Middle frontal gyrus (tissue), 1 donor: ENCODE data around the gene SAE1.
"Not testable (repeated sequence)": the region's sequence is repeated elsewhere in the genome, so short reads cannot be mapped to it uniquely, and the experiment has no call there.

Experiments
- DNase-seq: peaks from one replicate; pipeline ENCODE4 v3.0.0-alpha.2; 2015; ENCODE audit warnings: low spot score; ENCODE audit errors: extremely low spot score

Gene SAE1

GRCh38 chr19:47129579-47129978, 1.1 kb upstream of the SAE1 start:
- no peak for DNase-seq

DNA sequence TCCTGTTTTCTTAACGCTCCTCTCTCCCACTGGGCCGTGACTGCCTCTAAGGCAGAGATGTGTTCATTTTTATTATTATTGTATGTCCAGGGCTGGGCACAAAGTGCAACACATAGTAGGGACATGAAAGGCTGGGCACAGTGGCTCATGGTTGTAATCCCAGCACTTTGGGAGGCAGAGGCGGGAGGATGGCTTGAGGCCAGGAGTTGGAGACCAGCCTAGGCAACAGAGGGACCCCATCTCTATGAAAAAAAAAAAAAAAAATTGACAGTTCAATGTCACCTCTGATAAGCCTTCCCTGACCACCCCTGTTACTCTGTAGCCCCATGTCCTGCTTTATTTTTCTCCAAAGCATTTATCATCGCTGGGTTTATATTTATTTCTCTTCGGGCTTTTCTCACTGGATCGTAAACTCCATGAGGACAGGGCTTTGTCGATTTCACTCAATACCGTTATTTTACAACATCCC, 481 bp upstream of the SAE1 start:
- no peak for DNase-seq

DNA sequence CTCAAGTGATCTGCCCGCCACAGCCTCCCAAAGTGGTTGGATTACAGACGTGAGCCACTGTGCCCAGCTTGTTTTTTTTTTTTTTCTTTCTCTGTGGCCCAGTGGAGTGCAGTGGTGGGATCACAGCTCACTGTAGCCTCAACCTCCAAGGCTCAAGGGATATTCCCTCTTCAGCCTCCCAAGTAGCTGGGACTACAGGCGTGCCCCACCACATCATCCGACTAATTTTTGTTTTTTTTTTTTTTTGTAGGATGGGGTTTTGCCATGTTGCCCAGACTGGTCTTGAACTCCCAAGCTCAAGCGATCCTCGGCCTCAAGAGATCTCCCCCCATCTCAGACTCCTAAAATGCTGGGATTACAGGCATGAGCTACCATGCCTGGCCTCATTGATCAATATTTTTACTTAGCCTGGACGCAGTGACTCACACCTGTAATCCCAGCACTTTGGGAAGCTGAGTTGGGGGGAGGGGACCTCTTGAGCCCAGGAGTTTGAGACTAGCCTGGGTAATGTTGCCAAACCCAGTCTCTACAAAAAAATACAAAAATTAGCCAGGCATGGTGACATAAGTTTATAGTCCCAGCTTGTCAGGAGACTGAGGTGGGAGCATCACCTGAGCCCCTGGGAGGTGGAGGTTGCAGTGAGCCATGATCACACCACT, 1.7 kb downstream of the SAE1 start:
- DNase-seq: no peak

DNA sequence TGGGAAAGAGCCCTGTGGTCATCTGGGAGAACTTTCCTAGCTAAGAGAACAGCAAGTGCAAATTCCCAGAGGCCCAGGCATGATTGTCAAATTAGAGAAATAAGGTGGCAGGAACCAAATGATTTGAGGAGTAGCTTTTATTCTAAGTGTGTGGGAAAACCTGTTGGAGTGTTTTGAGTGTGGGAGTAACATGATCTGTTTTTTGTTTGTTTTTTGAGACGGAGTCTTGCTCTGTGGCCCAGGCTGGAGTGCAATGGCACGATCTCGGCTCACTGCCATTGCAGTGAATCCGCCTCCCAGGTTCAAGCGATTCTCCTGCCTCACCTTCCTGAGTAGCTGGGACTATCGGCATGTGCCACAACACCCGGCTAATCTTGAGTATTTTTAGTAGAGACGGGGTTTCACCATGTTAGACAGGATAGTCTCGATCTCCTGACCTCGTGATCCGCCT, 2.4 kb downstream of the SAE1 start:
- no peak for DNase-seq

DNA sequence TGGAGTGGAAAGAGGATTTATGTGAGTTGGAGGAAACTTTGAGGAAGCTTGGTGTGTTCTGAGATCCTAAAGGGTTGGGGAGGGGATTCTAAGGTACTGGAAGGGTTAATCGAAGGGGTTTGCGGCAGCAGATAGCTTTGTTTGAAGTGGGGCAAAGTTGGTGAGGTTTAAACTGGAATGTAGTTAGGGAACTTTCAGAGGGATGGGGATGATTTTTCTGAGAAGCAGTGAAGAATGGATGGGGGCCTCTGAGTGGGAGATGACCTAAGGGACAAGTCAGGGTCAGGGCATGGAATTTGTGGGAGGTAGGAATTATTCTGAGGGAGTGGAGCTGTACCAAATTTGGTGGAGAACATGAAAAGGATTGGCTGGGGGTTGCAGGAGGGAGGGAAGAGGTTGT, 3.9 kb downstream of the SAE1 start:
- DNase-seq: no peak

DNA sequence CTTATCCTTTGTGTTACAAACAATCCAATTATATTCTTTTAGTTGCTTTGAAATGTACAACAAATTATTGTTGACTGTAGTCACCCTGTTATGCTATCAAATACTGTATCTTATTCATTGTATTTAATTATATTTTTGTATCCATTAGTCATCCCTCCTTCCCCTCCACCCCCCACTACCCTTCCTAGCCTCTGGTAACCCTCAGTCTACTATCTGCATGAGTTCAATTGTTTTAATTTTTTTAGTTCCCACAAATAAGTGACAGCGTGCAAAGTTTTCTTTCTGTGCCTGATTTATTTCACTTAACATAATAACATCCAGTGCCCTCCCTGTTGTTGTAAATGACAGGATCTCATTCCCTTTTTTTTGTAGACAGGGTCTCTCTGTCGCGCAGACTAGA, 4.5 kb downstream of the SAE1 start:
- DNase-seq: no peak

DNA sequence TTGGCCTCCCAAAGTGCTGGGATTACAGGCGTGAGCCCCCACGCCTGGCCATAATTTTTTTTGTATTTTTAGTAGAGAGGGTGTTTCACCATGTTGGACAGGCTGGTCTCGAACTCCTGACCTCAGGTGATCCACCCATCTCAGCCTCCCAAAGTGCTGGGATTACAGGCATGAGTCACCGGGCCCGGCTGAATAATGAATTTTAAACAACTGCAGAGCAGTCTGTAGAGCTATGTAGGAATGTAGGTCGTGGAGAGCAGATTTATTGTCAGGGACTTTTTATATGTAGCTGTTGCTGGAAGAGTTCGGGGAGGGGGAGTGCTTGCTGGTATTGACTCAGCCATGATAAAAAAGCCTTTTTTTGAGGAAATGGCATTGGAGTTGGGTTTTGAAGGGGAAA, 10.6 kb downstream of the SAE1 start:
- not testable (repeated sequence) for DNase-seq

DNA sequence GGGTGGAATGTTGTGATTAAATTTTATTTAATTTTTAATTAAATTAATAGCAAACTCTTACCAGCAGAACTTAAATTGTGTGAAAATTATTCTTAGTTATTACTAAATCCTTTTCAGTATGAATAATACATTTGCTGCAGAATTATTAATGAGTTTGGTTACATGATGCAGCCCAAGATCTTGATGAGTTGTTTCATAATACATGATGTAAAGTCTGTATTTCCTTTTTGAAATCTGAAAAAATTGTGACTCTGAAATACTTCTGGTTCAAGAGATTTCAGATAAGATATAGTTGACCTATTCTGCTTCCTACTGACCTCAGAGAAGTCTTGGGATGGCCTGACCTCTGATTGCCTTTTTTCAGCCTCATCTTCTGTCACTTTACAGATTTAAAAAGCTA, 11.1 kb downstream of the SAE1 start:
- no peak for DNase-seq

DNA sequence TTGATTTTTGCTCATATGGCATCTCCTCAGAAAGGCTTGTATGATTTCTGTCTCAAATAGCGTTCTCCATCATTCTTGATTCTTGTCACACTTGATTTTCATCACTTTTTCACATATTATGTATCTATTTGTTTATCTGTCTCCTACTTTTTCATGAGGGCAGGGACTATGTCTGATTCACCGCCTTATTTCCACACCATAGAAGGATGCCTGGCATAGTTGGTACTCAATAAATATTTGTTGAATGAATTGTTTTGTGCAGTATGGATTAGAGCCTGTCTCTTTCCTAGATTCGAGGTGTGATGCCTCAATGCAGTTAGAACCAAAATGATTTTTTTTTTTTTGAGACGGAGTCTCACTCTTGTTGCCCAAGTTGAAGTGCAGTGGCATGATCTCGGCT, 12.1 kb downstream of the SAE1 start:
- no peak for DNase-seq

DNA sequence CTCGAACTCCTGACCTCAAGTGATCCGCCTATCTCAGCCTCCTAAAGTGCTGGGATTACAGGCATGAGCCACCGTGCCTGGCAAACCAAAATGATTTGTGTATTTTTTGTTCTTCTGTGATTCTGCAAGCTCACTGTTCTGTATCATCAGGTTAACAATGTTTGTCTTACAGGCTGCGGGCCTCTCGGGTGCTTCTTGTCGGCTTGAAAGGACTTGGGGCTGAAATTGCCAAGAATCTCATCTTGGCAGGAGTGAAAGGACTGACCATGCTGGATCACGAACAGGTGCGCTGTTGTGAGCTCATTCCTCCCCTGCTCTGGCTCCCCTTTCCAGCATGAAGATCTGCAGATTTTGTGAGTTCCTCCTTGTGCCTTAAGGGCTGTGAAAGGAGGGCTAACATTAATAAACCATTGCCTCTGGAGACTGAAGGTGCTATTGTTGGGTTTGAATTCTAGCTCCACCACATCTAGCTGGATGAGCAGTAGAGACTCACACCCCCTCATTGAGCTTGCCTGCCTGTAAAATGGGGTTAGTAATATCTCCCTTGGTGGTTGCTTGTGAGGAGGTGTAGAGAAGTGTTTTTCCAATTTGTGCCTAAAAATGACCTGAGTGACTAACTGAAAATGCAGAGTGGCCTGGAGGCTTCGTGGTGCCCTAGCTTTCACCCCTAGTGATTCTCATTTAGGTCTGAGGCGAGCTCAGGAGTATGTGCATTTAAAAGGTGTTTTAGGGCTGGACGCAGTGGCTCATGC, 12.9 kb downstream of the SAE1 start:
- no peak for DNase-seq

DNA sequence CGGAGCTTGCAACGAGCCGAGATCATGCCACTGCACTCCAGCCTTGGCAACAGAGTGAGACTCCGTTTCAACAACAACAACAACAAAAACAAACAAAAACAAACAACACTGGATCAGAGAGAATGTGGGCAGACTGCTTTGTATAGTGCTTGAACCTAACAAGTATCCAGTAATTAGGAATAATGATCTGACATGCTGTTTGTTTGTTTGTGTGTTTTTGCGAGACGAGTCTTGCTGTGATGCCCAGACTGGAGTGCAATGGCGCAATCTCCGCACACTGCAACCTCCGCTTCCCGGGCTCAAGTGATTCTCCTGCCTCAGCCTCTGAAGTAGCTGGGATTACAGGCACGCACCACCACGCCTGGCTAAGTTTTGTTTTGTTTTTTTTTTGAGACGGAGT, 14.0 kb downstream of the SAE1 start:
- no peak for DNase-seq

- no peak for DNase-seq
Measured at GRCh38 chr19:47145639-47146486, 15.2 kb downstream of the SAE1 start.

DNA sequence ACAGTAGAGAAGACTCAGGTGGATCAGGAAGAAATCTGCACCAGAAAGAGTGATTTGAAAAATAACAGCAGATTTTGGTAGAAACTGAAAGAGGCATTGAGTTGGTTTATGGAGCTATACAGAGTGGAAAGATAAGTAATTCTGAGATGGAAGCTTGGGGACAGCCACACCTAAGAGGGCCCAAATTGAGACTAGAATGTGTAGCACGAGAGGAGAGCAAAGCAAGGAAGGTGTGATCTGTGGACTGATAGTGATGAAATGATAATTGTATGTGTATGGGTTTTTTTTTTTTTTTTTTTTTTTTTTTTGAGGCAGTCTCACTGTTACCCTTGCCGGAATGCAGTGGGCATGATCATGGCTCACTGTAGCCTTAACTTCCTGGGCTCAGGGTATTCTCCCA, 16.3 kb downstream of the SAE1 start:
- DNase-seq: no peak

- DNase-seq: no peak
Measured at GRCh38 chr19:47151627-47152026, 21.0 kb downstream of the SAE1 start.

DNA sequence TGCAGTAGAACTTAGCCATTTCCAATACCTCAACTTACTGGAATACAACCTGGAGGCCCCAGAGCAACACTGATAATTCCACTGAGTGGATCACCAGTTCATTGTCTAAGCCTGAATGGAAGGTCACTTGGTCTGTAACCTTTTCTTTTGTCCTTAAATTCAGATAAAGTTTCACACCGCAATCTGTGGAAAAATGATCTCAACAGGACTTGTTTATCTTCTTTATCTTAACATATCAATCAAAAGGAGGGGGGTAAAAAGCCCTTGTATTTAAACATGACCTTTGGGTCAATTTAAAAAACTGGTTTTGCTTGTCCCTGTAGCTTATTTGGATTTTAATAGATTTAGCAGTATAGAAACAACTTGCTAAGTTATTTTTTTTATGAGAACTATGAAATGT, 21.6 kb downstream of the SAE1 start:
- DNase-seq: no peak

GRCh38 chr19:47152632-47153031, 22.0 kb downstream of the SAE1 start:
- DNase-seq: no peak

GRCh38 chr19:47153266-47153665, 22.6 kb downstream of the SAE1 start:
- DNase-seq: no peak

DNA sequence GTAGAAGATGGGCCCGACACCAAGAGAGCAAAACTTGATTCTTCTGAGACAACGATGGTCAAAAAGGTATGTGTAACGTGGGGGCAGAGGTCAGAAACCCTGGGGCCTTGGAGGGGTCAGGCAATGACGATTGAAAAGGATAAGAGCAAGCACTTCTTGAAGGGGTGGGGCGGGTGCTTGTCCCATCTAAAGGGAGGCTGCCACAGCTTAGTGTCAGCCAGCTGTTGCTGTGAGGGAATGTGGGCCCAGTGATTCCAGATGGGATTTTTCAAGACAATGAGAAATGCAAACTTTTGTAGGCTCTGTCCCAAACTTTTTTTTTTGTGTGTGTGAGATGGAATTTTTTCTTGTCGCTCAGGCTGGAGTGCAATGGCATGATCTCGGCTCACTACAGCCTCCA, 24.5 kb downstream of the SAE1 start:
- no peak for DNase-seq

- no peak for DNase-seq
Measured at GRCh38 chr19:47156861-47157430, 26.3 kb downstream of the SAE1 start.

DNA sequence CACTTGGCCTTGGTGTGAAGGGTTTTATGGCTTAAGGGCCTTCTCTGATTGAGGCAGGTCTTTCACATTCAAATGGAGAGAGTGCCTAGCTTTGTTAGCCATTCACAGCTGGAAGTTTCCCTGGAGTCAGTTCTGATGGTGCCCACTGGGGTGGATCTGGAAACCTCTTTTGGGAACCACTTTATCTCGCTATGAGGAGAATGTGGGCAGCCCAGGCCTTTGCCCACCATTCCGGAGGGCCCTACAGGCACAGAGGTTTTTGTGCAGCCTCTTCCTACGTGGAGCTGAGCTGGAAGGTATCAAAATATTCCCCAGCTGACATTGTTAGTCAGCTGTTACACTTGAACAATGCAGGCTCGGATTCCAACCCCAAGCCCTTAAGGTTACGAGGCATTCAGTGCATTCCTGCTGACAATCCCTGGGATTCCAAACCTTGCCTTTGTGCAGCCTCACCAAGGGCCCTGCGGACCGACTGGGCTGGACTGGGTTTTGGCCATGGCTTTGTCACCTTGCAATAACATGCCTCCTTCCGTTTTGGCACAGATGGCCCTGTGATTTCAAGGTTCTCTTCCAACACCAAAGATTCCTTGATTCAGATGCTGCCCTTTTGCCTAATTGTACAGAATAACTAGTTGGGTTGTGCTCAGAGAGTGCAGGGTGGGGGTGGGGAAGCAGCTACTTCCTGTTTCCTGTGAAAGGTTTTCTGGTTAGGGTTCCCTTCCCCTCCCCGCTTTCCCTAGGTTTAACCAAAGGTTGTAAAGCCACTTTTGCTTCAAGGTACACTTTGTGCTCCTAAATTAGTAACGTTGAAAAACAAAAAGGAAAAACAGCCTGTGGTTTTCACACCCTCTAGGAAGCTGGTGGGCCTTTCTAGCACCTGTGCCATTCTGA, 27.0 kb downstream of the SAE1 start:
- DNase-seq: no peak

- no peak for DNase-seq
Measured at GRCh38 chr19:47158367-47158791, 27.7 kb downstream of the SAE1 start.
